Measurements from ENCODE around the gene SPIRE1.

The SPIRE1 gene

GRCh38 chr18:12656605-12656937, 1.3 kb downstream of the SPIRE1 start:
- Histone ChIP-seq H3K4me2 (ENCODE audit: insufficient read depth, low read length) (no peak overlapping the region), H3K79me2 (ENCODE audit: insufficient read depth, low read length) (no peaks in the 10 kb centered on the region), H3K4me1 (ENCODE audit: insufficient read depth, low read length) (peaks cover 11% of the 10 kb centered on the region), H3K9ac (ENCODE audit: low read depth, low read length) (no peak overlapping the region), H4K20me1 (ENCODE audit: insufficient read depth, low read length) (no peaks in the 10 kb centered on the region), H3K27me3 (ENCODE audit: insufficient read depth, low read length, poor library complexity) (no peaks in the 10 kb centered on the region), H2AFZ (ENCODE audit: low read depth, low read length) (no peak overlapping the region), H3K9me3 (ENCODE audit: insufficient read depth, low read length, severe bottlenecking) (no peaks in the 10 kb centered on the region), H3K27ac (ENCODE audit: low read length) (no peak overlapping the region), H3K4me3 (ENCODE audit: low read depth in 1 of 2, low read length in 2 of 2) (no peak overlapping the region), H3K36me3 (ENCODE audit: insufficient read depth, low read length) (no peaks in the 10 kb centered on the region)
- DNase-seq (no peak), ATAC-seq (ENCODE audit: insufficient read depth, low read depth) (no peak)
- no peak for TF ChIP-seq CTCF (IDR thresholded peaks at IDR 0.05; ENCODE audit: borderline replicate concordance, extremely low read depth, low read length, poor library complexity, severe bottlenecking)
- TF ChIP-seq EZH2 (IDR thresholded peaks at IDR 0.05; ENCODE audit: borderline replicate concordance, low read depth, low read length, severe bottlenecking) = no peak

GRCh38 chr18:12654971-12655370, 2.9 kb downstream of the SPIRE1 start:
- ATAC-seq (ENCODE audit: insufficient read depth, low read depth) = no peak
- Histone ChIP-seq H3K36me3 (ENCODE audit: insufficient read depth, low read length) (no peaks in the 10 kb centered on the region), H3K4me1 (ENCODE audit: insufficient read depth, low read length) (peaks cover 11% of the 10 kb centered on the region), H3K9me3 (ENCODE audit: insufficient read depth, low read length, severe bottlenecking) (no peaks in the 10 kb centered on the region), H3K27me3 (ENCODE audit: insufficient read depth, low read length, poor library complexity) (no peaks in the 10 kb centered on the region), H3K9ac (ENCODE audit: low read depth, low read length) (no peak overlapping the region), H3K4me3 (ENCODE audit: low read depth in 1 of 2, low read length in 2 of 2) (no peak overlapping the region), H4K20me1 (ENCODE audit: insufficient read depth, low read length) (no peaks in the 10 kb centered on the region), H3K4me2 (ENCODE audit: insufficient read depth, low read length) (no peak overlapping the region), H3K79me2 (ENCODE audit: insufficient read depth, low read length) (no peaks in the 10 kb centered on the region), H3K27ac (ENCODE audit: low read length) (no peak overlapping the region), H2AFZ (ENCODE audit: low read depth, low read length) (no peak overlapping the region)
- TF ChIP-seq EZH2 (IDR thresholded peaks at IDR 0.05; ENCODE audit: borderline replicate concordance, low read depth, low read length, severe bottlenecking) (no peak), CTCF (IDR thresholded peaks at IDR 0.05; ENCODE audit: borderline replicate concordance, extremely low read depth, low read length, poor library complexity, severe bottlenecking) (no peak)
- DNase-seq = no peak

- H4K20me1 ChIP-seq (ENCODE audit: insufficient read depth, low read length) = no peaks in the 10 kb centered on the region
- no peak overlapping the region for H3K27ac ChIP-seq (ENCODE audit: low read length)
- H3K9ac ChIP-seq (ENCODE audit: low read depth, low read length) = no peak overlapping the region
- H3K27me3 ChIP-seq (ENCODE audit: insufficient read depth, low read length, poor library complexity) = no peaks in the 10 kb centered on the region
- peaks cover 11% of the 10 kb centered on the region for H3K4me1 ChIP-seq (ENCODE audit: insufficient read depth, low read length)
- no peak for TF ChIP-seq CTCF (IDR thresholded peaks at IDR 0.05; ENCODE audit: borderline replicate concordance, extremely low read depth, low read length, poor library complexity, severe bottlenecking)
- H3K9me3 ChIP-seq (ENCODE audit: insufficient read depth, low read length, severe bottlenecking) = no peaks in the 10 kb centered on the region
- peak; percentile 89 for ATAC-seq (ENCODE audit: insufficient read depth, low read depth)
- no peaks in the 10 kb centered on the region for H3K36me3 ChIP-seq (ENCODE audit: insufficient read depth, low read length)
- H2AFZ ChIP-seq (ENCODE audit: low read depth, low read length) = no peak overlapping the region
- H3K79me2 ChIP-seq (ENCODE audit: insufficient read depth, low read length) = no peaks in the 10 kb centered on the region
- DNase-seq = peak; percentile 64
- H3K4me3 ChIP-seq (ENCODE audit: low read depth in 1 of 2, low read length in 2 of 2) = no peak overlapping the region
- no peak overlapping the region for H3K4me2 ChIP-seq (ENCODE audit: insufficient read depth, low read length)
Measured at GRCh38 chr18:12652861-12653401, 5.0 kb downstream of the SPIRE1 start.

DNA sequence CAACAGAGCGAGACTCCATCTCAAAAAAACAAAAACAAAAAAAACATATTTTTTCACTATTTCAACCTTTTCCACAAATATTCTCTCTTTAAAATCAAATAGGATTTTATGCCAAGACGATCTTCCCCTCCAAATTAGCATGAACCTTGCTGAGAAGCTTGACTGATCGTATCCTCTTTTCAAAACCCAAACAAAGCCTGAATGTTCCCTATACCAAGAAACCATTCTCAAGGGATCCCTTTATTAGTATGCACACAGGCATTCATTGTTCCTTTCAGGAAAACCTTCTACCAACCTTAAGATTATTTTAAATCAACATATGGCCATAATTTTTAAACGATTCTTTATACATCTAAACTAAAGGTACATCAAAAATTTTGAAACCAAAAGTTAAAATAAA, 6.3 kb downstream of the SPIRE1 start:
- H3K9ac ChIP-seq (ENCODE audit: low read depth, low read length) = no peak overlapping the region

More for the DNA sequence above, 6.3 kb downstream of the SPIRE1 start:
- Histone ChIP-seq H4K20me1 (ENCODE audit: insufficient read depth, low read length) (no peaks in the 10 kb centered on the region), H3K4me2 (ENCODE audit: insufficient read depth, low read length) (no peak overlapping the region), H3K27me3 (ENCODE audit: insufficient read depth, low read length, poor library complexity) (no peaks in the 10 kb centered on the region), H2AFZ (ENCODE audit: low read depth, low read length) (no peak overlapping the region), H3K4me3 (ENCODE audit: low read depth in 1 of 2, low read length in 2 of 2) (no peak overlapping the region), H3K79me2 (ENCODE audit: insufficient read depth, low read length) (no peaks in the 10 kb centered on the region), H3K27ac (ENCODE audit: low read length) (no peak overlapping the region), H3K4me1 (ENCODE audit: insufficient read depth, low read length) (peaks cover 11% of the 10 kb centered on the region), H3K9me3 (ENCODE audit: insufficient read depth, low read length, severe bottlenecking) (no peaks in the 10 kb centered on the region), H3K36me3 (ENCODE audit: insufficient read depth, low read length) (no peaks in the 10 kb centered on the region)
- DNase-seq = no peak
- no peak for ATAC-seq (ENCODE audit: insufficient read depth, low read depth)
- TF ChIP-seq EZH2 (IDR thresholded peaks at IDR 0.05; ENCODE audit: borderline replicate concordance, low read depth, low read length, severe bottlenecking) = no peak
- TF ChIP-seq CTCF (IDR thresholded peaks at IDR 0.05; ENCODE audit: borderline replicate concordance, extremely low read depth, low read length, poor library complexity, severe bottlenecking) = no peak
